Neural progenitor cell (in vitro differentiated cells): Measurements from ENCODE around the gene PCDH9.

ENCODE experiments used
- CTCF ChIP-seq: fragments of 200-600 bp; sonication (generic); IDR thresholded peaks from 2 replicates; pipeline ENCODE4 v1.5.1; 2017; ENCODE audit warnings: antibody characterized with exemption, mild to moderate bottlenecking
- EZH2 ChIP-seq: fragments of 200-600 bp; sonication (generic); IDR thresholded peaks from 2 replicates; pipeline ENCODE4 v1.6.1; 2017; ENCODE audit warnings: antibody characterized with exemption, mild to moderate bottlenecking, moderate library complexity

- no peak for TF ChIP-seq CTCF
- TF ChIP-seq EZH2: no peak
Measured at GRCh38 chr13:66627512-66627911, 602.6 kb downstream of the PCDH9 start.
